ENCODE data around the gene FBXW11. TPM values are rescaled to one million over a fixed set of nuclear protein-coding genes. Genes with fewer than 3 reads are reported as not detected.

Gene FBXW11
- total and polyA plus RNA-seq, 2 of the 8 experiments (the other 6 are each of a cell fraction or from before 2014, with no cell fraction given) = 45.0 to 75.6 TPM

- Histone ChIP-seq H3K23me2 (ENCODE audit: low read depth, low read length) (no peaks in the 10 kb centered on the region), H3K4me3 (ENCODE audit: extremely low read depth in 1 of 4, insufficient read depth in 2 of 4, low read depth in 3 of 4, low read length in 4 of 4) (no peak overlapping the region), H2BK15ac (ENCODE audit: low read length) (no peak overlapping the region), H3K4ac (replicated peaks; ENCODE audit: insufficient read length, low read depth, low read length) (no peak overlapping the region), H2AFZ (ENCODE audit: low read length) (no peak overlapping the region), H3K9ac (replicated peaks in 1 of 4; ENCODE audit: extremely low read depth in 1 of 4, low read depth in 3 of 4, low read length in 3 of 4) (no peak overlapping the region), H4K91ac (replicated peaks; ENCODE audit: insufficient read length, low read length) (no peak overlapping the region), H2BK5ac (ENCODE audit: low read depth, low read length) (no peak overlapping the region), H3K79me2 (ENCODE audit: control insufficient read depth in 1 of 2, insufficient read depth in 2 of 2, low read length in 2 of 2) (no peaks in the 10 kb centered on the region), H3K18ac (ENCODE audit: extremely low read depth, low read length) (no peak overlapping the region), H4K20me1 (replicated peaks in 1 of 2; ENCODE audit: control insufficient read depth in 1 of 2, insufficient read depth in 2 of 2, low read length in 2 of 2) (no peaks in the 10 kb centered on the region), H3K14ac (ENCODE audit: insufficient read length) (no peak overlapping the region), H2BK120ac (replicated peaks; ENCODE audit: low read depth, low read length) (no peak overlapping the region), H4K8ac (ENCODE audit: extremely low read depth, insufficient read depth, low read length) (no peak overlapping the region), H3K9me3 (ENCODE audit: insufficient read depth in 2 of 2, low read depth in 1 of 2, low read length in 1 of 2) (no peaks in the 10 kb centered on the region), H4K5ac (ENCODE audit: insufficient read length, low read depth, low read length) (no peak overlapping the region), H2AK5ac (ENCODE audit: low read depth, low read length) (no peak overlapping the region), H3K56ac (replicated peaks; ENCODE audit: insufficient read length, low read depth, low read length) (no peak overlapping the region), H3K36me3 (ENCODE audit: control insufficient read depth in 2 of 4, insufficient read depth in 4 of 4, low read length in 3 of 4) (peaks cover 12 to 52% (median 21%) of the 10 kb centered on the region in 4 experiments), H3K27me3 (replicated peaks in 1 of 4; ENCODE audit: control insufficient read depth in 3 of 4, extremely low read depth in 1 of 4, insufficient read depth in 3 of 4, low read length in 3 of 4) (no peaks in the 10 kb centered on the region), H3K27ac (ENCODE audit: low read depth, low read length) (no peak overlapping the region), H2BK20ac (ENCODE audit: low read length) (no peak overlapping the region), H3K79me1 (ENCODE audit: low read depth, low read length) (no peaks in the 10 kb centered on the region), H3K4me2 (ENCODE audit: insufficient read depth in 1 of 2, low read depth in 2 of 2, low read length in 2 of 2) (no peak overlapping the region), H2BK12ac (ENCODE audit: low read depth, low read length) (no peak overlapping the region), H3K4me1 (replicated peaks in 1 of 4; ENCODE audit: control insufficient read depth in 3 of 4, insufficient read depth in 4 of 4, low read length in 3 of 4) (no peaks in the 10 kb centered on the region), H3K23ac (ENCODE audit: insufficient read length) (no peak overlapping the region)
- ChIA-PET POLR2A (ENCODE audit: partially characterized antibody) (no interaction called here), CTCF (ENCODE audit: partially characterized antibody) (no interaction called here)
- DNase-seq (ENCODE audit: low read depth in 1 of 2, low spot score in 2 of 2) (no peak), FAIRE-seq (no peak)
- WGBS, 2 experiments (ENCODE audit: extremely low coverage in 1 of 2, insufficient coverage in 1 of 2, insufficient read length in 1 of 2, insufficient replicate concordance in 2 of 2, low coverage in 1 of 2, low lambda C conversion rate in 2 of 2, missing lambda C conversion rate in 1 of 2) = 89% methylated on average over 6 of the region's 6 CpGs; no CpG with 5 or more reads in 1 of the 2 experiments
- TF ChIP-seq KDM4A (IDR thresholded peaks at IDR 0.05; ENCODE audit: low read depth, low read length, severe bottlenecking) (no peak), NANOG (IDR thresholded peaks at IDR 0.05; ENCODE audit: insufficient read depth, low read depth, low read length, poor library complexity, severe bottlenecking) (no peak), KDM5A (IDR thresholded peaks at IDR 0.05; ENCODE audit: low read length) (no peak), TBP (IDR thresholded peaks at IDR 0.05; ENCODE audit: low read depth, low read length) (no peak), SIN3A (conservative IDR thresholded peaks at IDR 0.05 in 1 of 2, IDR thresholded peaks at IDR 0.05 in 1 of 2; ENCODE audit: low read depth in 1 of 2, low read length in 2 of 2) (no peak)
Measured at GRCh38 chr5:171863935-171864334, 142.5 kb downstream of the FBXW11 start.

Data from H1 (cell line).